DOHH2 (cell line): Measurements from ENCODE around the gene KNTC1.

ENCODE experiments used
- H3F3A ChIP-seq: fragments of 200-600 bp; sonication (generic), shearing (Covaris generic); 2 replicates; pipeline ENCODE4 v1.6.0; 2016; ENCODE audit warnings: antibody characterized with exemption, mild to moderate bottlenecking; ENCODE audit not compliant: control insufficient read depth, insufficient read depth
- H3K27ac ChIP-seq: fragments of 200-600 bp; sonication (generic); 2 replicates; pipeline ENCODE4 v1.5.1; 2014; ENCODE audit warnings: low read depth, mild to moderate bottlenecking, low read length, moderate library complexity
- H3K27me3 ChIP-seq: fragments of 200-600 bp; sonication (generic); 2 replicates; pipeline ENCODE4 v1.6.1; 2014; ENCODE audit warnings: mild to moderate bottlenecking, low read length, mixed read lengths; ENCODE audit not compliant: control insufficient read depth
- H3K36me3 ChIP-seq: fragments of 200-600 bp; sonication (generic); 2 replicates; pipeline ENCODE4 v1.6.1; 2014; ENCODE audit warnings: mild to moderate bottlenecking, low read length, moderate library complexity, mixed read lengths; ENCODE audit not compliant: control insufficient read depth
- H3K4me1 ChIP-seq: fragments of 200-600 bp; sonication (generic); 2 replicates; pipeline ENCODE4 v1.6.1; 2014; ENCODE audit warnings: mild to moderate bottlenecking, low read length, mixed read lengths; ENCODE audit not compliant: control insufficient read depth
- H3K4me2 ChIP-seq: fragments of 200-600 bp; sonication (generic); 2 replicates; pipeline ENCODE4 v1.6.0; 2014; ENCODE audit warnings: mild to moderate bottlenecking, low read length, moderate library complexity
- H3K4me3 ChIP-seq: fragments of 200-600 bp; sonication (generic); 2 replicates; pipeline ENCODE4 v1.5.1; 2014; ENCODE audit warnings: mild to moderate bottlenecking, low read length, mixed read lengths
- H3K79me2 ChIP-seq: fragments of 200-600 bp; sonication (generic); 2 replicates; pipeline ENCODE4 v1.6.1; 2014; ENCODE audit warnings: mild to moderate bottlenecking, low read length, mixed read lengths; ENCODE audit not compliant: control insufficient read depth
- H3K9me2 ChIP-seq: fragments of 200-600 bp; sonication (generic); replicated peaks from 2 replicates; pipeline ENCODE4 v1.6.1; 2014; ENCODE audit warnings: mild to moderate bottlenecking, low read length, mixed read lengths; ENCODE audit not compliant: control insufficient read depth
- H3K9me3 ChIP-seq: fragments of 200-600 bp; sonication (generic); 2 replicates; pipeline ENCODE4 v1.6.1; 2014; ENCODE audit warnings: antibody characterized with exemption, low read length, mixed read lengths; ENCODE audit not compliant: control insufficient read depth, insufficient read depth
- H4K20me1 ChIP-seq: fragments of 200-600 bp; sonication (generic); 2 replicates; pipeline ENCODE4 v1.6.0; 2014; ENCODE audit warnings: low read depth, mild to moderate bottlenecking, antibody characterized with exemption, low read length, moderate library complexity; ENCODE audit not compliant: control insufficient read depth, insufficient read depth
- CTCF ChIP-seq: fragments of 200-600 bp; sonication (generic); IDR thresholded peaks from one replicate; pipeline ENCODE4 v1.5.1; 2014; ENCODE audit warnings: antibody characterized with exemption, mild to moderate bottlenecking, low read depth, low read length; ENCODE audit not compliant: poor library complexity, severe bottlenecking
- EZH2phosphoT487 ChIP-seq: fragments of 200-600 bp; sonication (generic); IDR thresholded peaks from 2 replicates; pipeline ENCODE4 v1.6.1; 2017; ENCODE audit warnings: borderline replicate concordance, mild to moderate bottlenecking, antibody characterized with exemption, low read length, moderate library complexity, mixed read lengths

The KNTC1 gene

GRCh38 chr12:122518908-122519307 is 8.1 kb upstream of the KNTC1 start:
- Histone ChIP-seq H3K36me3 (peaks cover 99% of the 10 kb centered on the region), H4K20me1 (peaks cover 13% of the 10 kb centered on the region)
- no peak for TF ChIP-seq CTCF
- no peak for TF ChIP-seq EZH2phosphoT487

GRCh38 chr12:122519418-122519817 is 7.6 kb upstream of the KNTC1 start:
- no peak overlapping the region for H3K27ac ChIP-seq
- TF ChIP-seq EZH2phosphoT487 (no peak), CTCF (no peak)
- peaks cover 30% of the 10 kb centered on the region for H3K4me1 ChIP-seq
- H3K27me3 ChIP-seq, result no peaks in the 10 kb centered on the region
- H3K36me3 ChIP-seq, result peaks cover 99% of the 10 kb centered on the region
- H3K4me3 ChIP-seq, result no peak overlapping the region
- peaks cover 18% of the 10 kb centered on the region for H4K20me1 ChIP-seq
- no peaks in the 10 kb centered on the region for H3K9me2 ChIP-seq
- no peaks in the 10 kb centered on the region for H3K9me3 ChIP-seq
- H3F3A ChIP-seq, result peaks cover 29% of the 10 kb centered on the region
- peaks cover 98% of the 10 kb centered on the region for H3K79me2 ChIP-seq
- H3K4me2 ChIP-seq, result no peak overlapping the region

More at GRCh38 chr12:122518908-122519307, 8.1 kb upstream of the KNTC1 start:
- H3K27ac ChIP-seq, result no peak overlapping the region
- H3K9me2 ChIP-seq, result no peaks in the 10 kb centered on the region
- H3F3A ChIP-seq, result peaks cover 30% of the 10 kb centered on the region
- H3K79me2 ChIP-seq, result peaks cover 97% of the 10 kb centered on the region
- H3K9me3 ChIP-seq, result no peaks in the 10 kb centered on the region
- peaks cover 25% of the 10 kb centered on the region for H3K4me1 ChIP-seq
- no peak overlapping the region for H3K4me3 ChIP-seq
- H3K27me3 ChIP-seq, result no peaks in the 10 kb centered on the region
- no peak overlapping the region for H3K4me2 ChIP-seq

- Histone ChIP-seq H4K20me1 (peaks cover 26% of the 10 kb centered on the region), H3K9me2 (no peaks in the 10 kb centered on the region), H3K4me2 (no peak overlapping the region), H3K36me3 (peaks cover 99% of the 10 kb centered on the region), H3F3A (peaks cover 24% of the 10 kb centered on the region), H3K79me2 (peaks cover 98% of the 10 kb centered on the region), H3K4me3 (no peak overlapping the region), H3K4me1 (peaks cover 34% of the 10 kb centered on the region), H3K27me3 (no peaks in the 10 kb centered on the region), H3K27ac (no peak overlapping the region), H3K9me3 (no peaks in the 10 kb centered on the region)
- TF ChIP-seq EZH2phosphoT487 (no peak), CTCF (no peak)
These were observed 6.4 kb upstream of the KNTC1 start for GRCh38 chr12:122520676-122521075.
